Left lobe of liver (tissue), 2 donors: Measurements from ENCODE around the gene IL4R. TPM values are rescaled to one million over a fixed set of nuclear protein-coding genes. Genes with fewer than 3 reads are reported as not detected.
"Not testable (repeated sequence)": the region's sequence is repeated elsewhere in the genome, so short reads cannot be mapped to it uniquely, and the experiment has no call there.

Source experiments
- ATAC-seq: fragments of 200-7000 bp; cut with Tn5 transposase; one replicate; pipeline ENCODE4 v1.9.1; 2020; ENCODE audit warnings: mild to moderate bottlenecking, moderate library complexity
- DNase-seq: peaks from one replicate; pipeline ENCODE4 v3.0.0-alpha.2; 2020; ENCODE audit warnings: low spot score
- total RNA-seq: library from RNA; stranded (reverse); gene quantifications from one replicate; pipeline ENCODE4 v1.2.1, GENCODE V29; 2021
- donor health status: DM: no; HTN: no; CAD: no; lungs with moderate emphysema.
- donor health status: DM: no; HTN: yes; CAD: no.

IL4R gene
- total RNA-seq, 1 donor from 2014 or later: 51.4 TPM

- no peak for DNase-seq
- ATAC-seq: no peak
Measured at GRCh38 chr16:27399969-27400368, 86.2 kb downstream of the IL4R start.

DNA sequence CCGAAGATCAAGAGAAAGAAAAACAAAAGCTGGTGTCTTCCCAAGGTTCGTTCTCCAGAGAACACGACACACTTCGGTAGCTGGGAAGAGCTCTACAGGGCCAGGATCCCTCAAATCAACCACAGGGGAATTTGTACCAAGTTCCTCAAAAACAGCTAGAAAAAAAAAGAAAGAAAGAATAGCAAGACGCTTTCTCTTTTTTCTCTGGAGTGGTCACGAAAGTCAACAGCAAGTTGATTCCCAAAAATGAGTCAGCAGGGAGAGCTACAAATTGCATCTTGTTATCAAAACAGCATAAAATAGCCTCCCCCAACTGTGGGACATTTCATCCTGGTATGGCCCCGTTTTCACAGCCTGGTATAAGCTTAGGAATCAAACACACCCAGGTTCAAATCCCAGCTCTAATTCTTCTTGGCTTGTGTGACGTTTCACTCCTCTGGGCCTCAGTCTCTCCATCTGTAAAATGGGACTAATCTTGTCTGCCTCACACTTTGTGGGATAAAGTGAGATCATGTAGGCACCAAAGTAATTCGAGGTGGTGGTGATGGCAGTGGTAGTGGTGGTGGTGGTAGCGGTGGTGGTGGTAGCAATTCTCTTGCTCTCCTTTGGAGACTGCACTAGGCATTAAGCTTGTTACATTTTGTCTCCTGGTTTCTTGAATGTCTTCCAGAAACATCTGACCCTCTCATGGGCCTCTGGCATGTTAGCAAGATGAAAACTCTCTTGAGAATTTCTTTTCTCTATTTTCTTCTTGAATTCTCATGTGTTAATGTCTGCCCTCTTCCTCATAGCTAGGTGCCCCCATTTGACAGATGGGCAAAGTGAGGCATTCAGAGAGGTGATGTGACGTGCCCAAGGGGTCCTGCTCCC lies 87.2 kb downstream of the IL4R start:
- no peak for ATAC-seq
- no peak for DNase-seq

DNA sequence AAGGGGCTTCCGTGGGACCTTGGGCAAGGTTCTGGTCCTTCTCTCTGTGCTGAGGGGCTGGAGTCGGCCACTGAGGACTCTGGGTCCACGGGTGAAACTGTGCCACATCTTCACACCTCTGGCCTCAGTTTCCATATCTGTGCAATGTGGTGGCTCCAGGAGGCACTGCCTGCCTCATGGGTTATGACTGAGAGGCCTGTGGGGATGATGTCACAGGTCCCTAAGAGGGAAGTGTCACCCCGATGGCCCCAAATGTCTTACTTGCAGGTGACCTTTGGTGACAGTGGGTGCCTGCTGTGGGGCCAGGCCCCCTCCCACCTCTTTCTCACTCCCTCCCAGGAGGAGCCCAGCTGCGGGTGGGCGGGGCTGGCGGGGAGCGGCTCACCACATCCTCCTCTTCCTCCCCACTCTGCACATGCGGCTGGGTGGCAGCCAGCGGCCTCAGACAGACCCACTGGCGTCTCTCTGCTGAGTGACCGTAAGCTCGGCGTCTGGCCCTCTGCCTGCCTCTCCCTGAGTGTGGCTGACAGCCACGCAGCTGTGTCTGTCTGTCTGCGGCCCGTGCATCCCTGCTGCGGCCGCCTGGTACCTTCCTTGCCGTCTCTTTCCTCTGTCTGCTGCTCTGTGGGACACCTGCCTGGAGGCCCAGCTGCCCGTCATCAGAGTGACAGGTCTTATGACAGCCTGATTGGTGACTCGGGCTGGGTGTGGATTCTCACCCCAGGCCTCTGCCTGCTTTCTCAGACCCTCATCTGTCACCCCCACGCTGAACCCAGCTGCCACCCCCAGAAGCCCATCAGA lies 88.2 kb downstream of the IL4R start, which contains the start of gene IL21R:
IL21R (plus strand) TSS at position 407 of the 801 bp plus-strand sequence. CDS start 27,898 bp downstream, outside the sequence.
- DNase-seq (peak; percentile 56), ATAC-seq (peak; percentile 75)

GRCh38 chr16:27402569-27402963 lies 88.8 kb downstream of the IL4R start:
- no peak for DNase-seq
- no peak for ATAC-seq

GRCh38 chr16:27402964-27403600 lies 89.3 kb downstream of the IL4R start:
- no peak for DNase-seq

DNA sequence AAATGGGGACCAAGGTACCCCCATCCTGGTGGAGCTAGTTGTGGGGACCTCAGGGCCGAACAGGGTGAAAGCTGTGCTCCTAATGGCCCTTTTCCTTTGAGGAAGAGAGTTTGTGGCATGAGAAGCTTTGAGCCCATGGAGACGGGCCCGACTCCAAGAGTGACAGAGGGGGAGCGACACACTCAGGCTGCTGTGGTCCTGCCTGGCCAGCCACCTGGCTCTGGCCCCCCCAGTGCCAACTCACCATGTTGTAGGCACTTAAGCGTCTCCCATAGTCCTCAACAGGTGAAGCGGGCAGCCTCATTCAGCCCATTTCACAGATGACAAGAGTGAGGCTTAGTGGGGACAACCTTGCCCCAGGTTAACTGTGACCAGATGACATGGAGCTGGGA lies 89.8 kb downstream of the IL4R start:
- DNase-seq (no peak), ATAC-seq (no peak)

More at GRCh38 chr16:27402964-27403600, 89.3 kb downstream of the IL4R start:
- no peak for ATAC-seq

- no peak for DNase-seq
Measured at GRCh38 chr16:27404163-27404823, 90.5 kb downstream of the IL4R start.

GRCh38 chr16:27405546-27406451 lies 92.0 kb downstream of the IL4R start:
- no peak for DNase-seq
- ATAC-seq: no peak

More at GRCh38 chr16:27404163-27404823, 90.5 kb downstream of the IL4R start:
- ATAC-seq: no peak

GRCh38 chr16:27406511-27407128 lies 92.8 kb downstream of the IL4R start:
- DNase-seq (no peak), ATAC-seq (no peak)

DNA sequence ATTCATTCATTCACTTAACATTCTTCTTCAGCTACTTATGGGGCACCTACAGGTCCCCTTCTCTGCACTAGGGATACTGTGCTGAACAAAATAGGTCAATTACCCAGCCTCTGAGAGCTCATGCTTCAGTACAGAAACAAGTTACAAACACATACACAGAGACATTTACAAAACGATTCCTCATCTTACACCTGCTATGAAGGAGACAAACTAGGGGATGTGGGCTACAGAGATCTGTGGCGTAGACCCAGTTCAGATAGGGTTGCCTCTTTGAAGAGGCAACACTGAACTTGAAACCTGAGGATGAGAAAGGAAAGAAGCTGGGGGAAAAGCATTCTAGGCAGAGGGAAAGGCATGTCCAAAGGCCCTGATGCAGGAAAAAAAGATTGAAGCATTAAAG lies 93.4 kb downstream of the IL4R start:
- ATAC-seq: no peak
- no peak for DNase-seq

DNA sequence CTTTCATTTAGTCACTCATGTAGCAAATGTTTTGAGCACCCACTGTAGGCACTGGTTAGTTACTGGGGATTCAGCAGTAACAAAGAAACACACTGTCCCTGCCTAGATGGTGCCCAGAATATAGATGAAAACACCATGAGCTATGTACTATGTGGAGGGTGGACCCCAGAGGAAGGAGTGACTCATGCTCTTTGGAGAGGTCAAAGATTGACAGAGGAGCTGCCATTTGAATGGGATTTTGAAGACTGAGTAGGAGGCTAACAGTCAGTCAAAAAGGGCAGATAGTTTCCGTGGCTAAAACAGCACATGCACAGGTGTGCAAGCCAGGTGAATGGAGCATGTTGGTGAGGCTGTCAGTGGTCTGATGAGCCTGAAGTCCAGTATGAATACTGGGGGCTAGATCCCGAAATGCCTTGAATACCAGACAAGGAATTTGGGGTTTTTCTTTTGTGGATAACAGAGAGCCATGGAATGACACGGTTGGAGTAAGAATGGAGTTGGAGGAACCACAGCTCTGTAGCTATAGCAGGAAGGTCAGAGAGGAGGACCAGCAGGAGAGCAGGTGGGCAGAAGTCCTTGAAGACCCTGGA lies 94.3 kb downstream of the IL4R start:
- DNase-seq (no peak), ATAC-seq (no peak)

DNA sequence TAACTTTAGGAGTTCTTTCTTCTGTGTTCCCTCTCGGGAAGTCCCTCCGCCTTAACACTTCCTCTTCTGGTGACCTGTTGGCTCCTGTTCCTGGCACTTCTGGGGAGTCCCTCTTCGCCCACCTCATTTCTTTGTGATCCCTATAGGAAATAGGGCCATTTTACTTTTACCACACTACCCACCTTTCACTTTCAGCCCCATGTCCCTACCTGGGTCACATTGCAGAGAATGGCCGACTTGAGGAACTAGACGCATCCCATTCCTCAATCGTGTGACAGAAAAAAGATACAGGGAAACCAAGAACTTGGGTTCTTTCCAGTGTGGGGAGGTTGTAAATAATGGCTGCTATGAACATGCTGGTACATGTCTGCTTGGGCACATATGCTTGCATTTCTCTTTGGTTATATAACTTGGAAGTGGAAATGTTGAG lies 94.8 kb downstream of the IL4R start:
- ATAC-seq (no peak), DNase-seq (no peak)

GRCh38 chr16:27409958-27410357 lies 96.2 kb downstream of the IL4R start:
- ATAC-seq, DNase-seq: not testable (repeated sequence)

DNA sequence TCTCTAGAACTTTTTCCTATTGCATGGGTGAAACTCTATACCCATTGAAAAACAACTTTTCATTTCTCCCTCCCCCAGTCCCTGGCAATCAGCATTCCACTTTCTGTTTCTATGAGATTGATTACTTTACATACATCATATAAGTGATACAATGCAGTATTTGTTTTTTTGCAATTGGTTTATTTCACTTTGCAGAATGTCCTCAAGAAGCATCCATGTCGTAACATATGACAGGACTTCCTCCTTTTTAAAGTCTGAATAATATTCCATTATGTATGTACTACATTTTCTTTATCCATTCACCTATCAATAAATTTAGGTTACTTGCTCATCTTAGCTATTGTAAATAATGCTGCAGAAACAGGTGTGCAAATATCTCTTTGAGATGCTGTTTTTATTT lies 97.0 kb downstream of the IL4R start:
- DNase-seq (no peak), ATAC-seq (no peak)

DNA sequence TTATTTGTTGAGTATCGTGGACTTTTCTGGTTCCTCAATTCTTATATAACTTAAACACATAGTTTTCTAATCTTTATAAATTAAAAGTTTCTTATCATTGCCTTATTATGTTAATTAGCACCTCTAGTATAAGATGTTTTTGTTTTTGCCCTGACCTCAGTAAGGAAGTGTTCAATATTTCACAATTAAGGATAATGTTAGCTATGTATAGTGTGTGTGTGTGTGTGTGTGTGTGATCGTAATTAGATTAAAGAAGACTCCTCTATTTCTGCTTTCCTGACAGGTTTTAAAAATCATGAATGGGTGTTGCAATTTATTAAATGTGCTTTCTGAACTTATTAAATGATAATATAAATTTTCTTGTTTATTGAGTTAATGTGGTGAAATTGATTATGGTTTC lies 100.2 kb downstream of the IL4R start:
- DNase-seq (no peak), ATAC-seq (no peak)
